ENCODE data around the gene TMEM273.

TMEM273 gene

GRCh38 chr10:49187950-49188761 is at the start of gene TMEM273:
TMEM273 (minus strand) TSS chr10:49188391; CDS start chr10:49188336, 55 bp downstream.
- DNase-seq: peak; percentile 50

DNA sequence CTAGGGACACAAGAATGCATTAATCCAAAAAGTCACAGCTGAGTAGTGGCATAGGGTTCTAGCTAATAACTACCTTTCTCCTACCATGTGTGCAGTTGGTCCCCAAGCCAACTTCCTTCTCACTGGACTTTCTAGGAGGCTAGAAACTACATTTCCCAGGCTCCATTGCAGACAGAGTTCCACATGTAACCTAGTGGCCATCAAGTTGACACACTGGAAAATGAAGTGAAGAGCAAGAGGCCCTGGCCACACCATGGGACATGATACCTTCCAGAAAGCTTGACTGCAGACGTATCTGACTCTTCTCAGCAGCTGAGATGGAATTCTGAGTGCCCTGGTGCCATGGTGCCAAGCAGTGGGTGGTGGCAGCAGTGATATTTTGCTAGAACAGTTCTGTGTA is 49.8 kb upstream of the TMEM273 start:
- no peak for DNase-seq

- DNase-seq: no peak
These were observed 47.2 kb upstream of the TMEM273 start for GRCh38 chr10:49235392-49235791.

- DNase-seq: no peak
These were observed 43.1 kb upstream of the TMEM273 start for GRCh38 chr10:49231086-49231820.

DNA sequence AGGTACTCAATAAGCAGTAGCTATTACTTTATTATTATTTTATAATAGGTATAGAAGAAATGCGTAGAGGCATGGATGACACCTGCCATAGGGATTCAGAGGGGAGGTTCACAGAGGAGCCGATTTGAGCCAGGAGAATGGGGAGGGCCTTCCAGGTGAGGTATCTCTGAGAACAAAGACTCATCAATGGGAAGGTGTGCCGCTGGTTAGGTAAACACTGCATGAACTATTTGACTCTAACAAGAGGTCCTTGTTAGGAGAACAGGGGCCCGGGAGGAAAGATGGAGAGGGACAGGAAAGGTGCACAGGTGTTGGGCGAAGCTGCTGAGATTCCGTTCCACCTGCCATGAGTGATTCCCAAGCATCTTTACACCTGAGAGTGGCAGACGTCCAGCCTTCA is 41.8 kb upstream of the TMEM273 start:
- no peak for DNase-seq

GRCh38 chr10:49228677-49229076 is 40.5 kb upstream of the TMEM273 start:
- DNase-seq: no peak

- DNase-seq: no peak
These were observed 39.2 kb upstream of the TMEM273 start for GRCh38 chr10:49227406-49227805.

GRCh38 chr10:49226594-49226993 is 38.4 kb upstream of the TMEM273 start:
- no peak for DNase-seq

GRCh38 chr10:49225218-49225876 is 37.2 kb upstream of the TMEM273 start:
- DNase-seq: no peak

DNA sequence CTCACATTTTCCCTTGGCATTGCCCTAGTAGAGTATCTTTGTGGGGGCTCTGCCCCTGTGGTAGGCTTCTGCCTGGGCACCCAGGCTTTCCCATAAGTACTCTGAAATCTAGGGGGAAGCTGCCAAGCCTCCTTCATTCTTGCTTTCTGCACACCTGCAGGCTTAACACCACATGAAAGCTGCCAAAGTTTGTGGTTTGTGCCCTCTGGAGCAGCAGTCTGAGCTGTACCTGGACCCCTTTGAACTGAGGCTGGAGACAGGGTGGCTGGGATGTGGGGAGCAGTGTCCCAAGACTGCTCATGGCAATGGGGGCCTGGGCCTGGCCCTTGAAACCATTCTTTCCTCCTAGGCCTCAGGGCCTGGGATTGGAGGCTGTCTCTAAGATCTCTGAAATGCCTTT is 35.0 kb upstream of the TMEM273 start:
- DNase-seq: no peak

DNA sequence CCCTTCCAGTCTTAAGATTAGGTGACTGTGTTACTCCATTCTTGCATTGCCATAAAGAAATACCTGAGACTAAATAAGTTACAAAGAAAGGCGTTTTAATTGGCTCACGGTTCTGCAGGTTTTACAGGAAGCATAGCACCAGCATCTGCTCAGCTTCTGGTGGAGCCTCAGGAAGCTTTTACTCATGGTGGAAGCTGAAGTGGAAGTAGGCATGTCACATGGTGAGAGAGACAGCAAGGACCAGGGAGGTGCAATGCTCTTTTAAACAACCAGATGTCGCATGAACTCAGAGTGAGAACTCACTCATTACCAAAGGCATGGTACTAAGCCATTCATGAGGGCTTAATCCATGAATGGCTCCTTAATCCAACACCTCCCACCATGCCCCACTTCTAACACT is 34.0 kb upstream of the TMEM273 start:
- DNase-seq: no peak

DNA sequence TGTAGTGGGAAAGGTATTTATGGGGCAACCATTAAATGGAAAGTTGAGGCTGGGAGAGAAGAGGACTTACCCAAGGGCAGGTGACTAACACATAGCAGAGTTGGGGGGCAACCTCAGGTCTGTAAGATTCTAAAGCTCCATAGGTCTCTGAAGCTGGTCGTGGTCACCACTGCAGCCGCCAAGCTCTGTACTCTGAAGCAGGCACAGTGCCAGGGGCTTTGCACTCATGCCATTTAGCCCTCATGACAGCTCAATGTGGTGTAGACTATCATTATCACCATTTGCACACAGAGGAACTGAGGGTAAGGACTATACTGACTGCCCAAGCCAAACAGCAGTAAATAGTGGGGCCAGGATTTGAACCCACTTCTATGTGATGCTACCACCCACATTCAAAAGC is 32.5 kb upstream of the TMEM273 start:
- no peak for DNase-seq

DNA sequence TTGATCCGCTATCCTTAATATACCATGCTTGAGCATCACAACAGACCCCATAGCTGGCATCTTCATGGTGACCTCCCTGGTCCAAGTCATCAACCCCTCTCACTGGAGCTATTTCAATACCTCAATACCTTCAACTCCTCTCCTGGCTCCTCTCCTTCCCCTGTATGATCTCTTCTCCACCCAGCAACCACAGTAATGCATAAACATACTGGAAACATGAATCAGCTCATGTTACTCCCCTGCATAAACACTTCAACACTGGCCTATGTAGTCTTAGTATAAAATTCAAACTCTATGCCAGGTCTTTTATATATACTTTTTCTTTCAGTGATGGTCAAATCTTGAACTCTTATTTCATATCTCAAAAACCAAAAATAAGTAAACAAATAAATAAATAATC is 31.8 kb upstream of the TMEM273 start:
- DNase-seq: no peak

DNA sequence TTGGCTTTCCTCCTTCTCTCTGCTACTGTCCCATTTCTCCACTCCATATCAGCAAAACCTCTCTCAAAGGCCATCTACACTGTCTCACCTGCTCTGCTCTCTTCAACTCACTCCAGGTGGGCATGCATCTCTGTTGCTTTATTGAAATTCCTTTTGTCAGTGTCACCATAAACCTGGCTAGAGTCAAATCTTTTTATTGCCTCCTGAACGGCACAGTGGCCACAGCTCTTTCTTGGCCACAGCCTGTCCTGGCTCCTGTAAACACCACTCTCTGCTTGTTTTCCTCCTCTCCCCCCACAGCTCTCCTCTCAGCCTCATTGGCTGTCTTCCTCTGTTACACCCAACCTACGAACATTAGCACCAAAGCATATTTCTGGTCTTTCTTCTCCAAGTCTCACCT is 31.1 kb upstream of the TMEM273 start:
- no peak for DNase-seq

GRCh38 chr10:49218480-49218879 is 30.3 kb upstream of the TMEM273 start:
- no peak for DNase-seq

GRCh38 chr10:49217645-49218044 is 29.5 kb upstream of the TMEM273 start:
- no peak for DNase-seq

- no peak for DNase-seq
These were observed 25.0 kb upstream of the TMEM273 start for GRCh38 chr10:49213211-49213610.

DNA sequence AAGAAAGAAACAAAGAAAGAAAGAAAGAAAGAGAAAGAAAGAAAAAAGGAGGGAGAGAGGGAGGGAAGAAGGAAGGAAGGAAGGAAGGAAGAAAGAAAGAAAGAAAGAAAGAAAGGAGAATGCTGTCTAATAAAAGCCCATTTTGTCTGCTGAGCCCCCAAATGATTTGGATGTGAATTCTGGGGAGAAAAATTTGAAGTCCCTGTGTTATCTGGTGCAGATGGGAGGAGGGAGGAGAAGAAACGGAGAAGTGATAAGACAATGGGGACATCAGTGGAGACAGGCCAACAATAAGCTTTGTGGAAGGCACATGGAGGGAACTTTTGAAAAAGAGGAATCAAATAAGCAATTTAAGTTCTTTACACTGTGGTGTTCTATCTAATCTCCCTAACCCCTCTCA is 24.6 kb upstream of the TMEM273 start:
- DNase-seq: no peak

DNA sequence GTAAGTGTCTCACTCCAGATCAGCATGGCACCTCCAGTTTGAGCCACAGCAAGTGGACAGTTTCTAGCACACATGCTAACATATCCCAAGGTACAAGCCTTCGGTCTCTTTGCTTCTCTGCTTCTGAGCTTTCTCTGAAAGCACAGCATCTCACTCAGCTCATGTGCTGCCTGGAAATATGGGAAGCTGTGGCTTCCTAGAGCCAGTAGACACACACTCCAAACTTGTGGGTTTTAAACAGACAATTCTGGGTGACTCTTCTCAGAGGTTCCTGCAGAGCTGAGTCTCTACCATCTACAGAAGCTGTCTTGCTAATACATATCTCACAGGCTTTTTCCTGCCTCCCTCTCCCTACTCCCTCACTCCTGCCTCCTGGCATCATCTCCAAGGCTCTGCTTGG is 23.9 kb upstream of the TMEM273 start:
- no peak for DNase-seq

GRCh38 chr10:49208996-49209395 is 20.8 kb upstream of the TMEM273 start:
- no peak for DNase-seq

DNA sequence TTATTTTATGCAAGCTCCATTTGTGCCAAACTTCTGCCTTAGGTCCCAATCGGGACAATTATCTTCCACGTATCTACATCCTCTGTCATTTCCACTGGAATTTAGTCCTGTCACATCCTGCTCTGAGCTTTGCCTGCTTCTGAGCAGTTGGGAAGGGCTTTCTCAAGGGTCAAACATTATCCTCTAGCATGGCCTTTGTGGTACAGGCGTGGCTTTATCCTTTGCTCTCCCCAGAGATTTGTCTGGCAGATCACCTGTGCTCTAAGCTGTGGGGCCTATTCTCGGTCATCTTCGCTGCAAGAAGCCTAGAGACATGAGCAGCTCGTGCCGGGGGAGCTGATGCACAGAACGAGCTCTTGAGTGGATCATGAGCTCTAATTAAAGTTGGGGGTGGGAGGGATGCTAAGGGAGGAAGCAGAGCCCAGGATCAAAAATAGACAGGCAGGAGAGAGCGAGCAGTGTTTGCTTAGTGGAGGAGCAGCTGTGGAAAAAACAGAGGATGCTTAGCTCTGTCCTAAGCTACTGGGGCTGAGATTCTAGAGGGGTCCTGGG is 19.8 kb upstream of the TMEM273 start:
- DNase-seq: no peak

DNA sequence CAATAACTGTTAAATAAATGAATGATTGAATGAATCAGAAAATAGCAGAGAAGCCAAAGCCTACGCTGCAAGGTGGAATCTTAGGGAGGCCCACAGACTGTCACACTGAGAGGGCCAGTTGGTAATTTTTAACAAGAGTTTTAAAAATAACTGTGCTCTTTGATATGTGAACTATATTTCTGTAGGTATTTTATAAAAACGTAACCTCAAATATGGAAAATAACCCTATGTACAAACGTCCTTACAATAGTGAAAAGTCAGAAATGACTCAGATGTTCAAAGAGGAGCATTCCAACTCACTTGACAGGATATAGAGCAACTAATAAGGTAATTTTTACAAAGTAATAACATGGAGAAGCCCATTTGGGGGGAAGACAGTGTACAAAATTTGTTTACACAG is 18.9 kb upstream of the TMEM273 start:
- DNase-seq: no peak

DNA sequence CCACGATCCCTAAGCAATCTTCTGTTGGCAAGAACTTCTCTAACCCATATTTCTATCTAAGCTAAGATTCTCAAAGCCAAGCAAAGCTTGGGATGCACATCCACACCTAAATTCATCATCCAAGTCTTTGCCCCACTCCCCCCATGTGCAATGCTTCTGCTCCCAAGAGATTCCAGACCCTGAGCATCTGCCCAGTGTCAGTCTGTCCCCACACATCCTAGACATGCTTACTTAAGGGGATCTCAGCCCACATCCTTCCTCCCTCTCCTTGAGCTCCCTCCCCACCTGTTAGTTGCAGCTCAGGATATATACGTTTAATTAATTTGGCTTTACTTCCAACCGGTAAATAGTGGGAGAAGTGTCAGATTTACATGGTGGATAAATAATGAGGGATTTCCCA is 17.0 kb upstream of the TMEM273 start:
- DNase-seq: no peak

DNA sequence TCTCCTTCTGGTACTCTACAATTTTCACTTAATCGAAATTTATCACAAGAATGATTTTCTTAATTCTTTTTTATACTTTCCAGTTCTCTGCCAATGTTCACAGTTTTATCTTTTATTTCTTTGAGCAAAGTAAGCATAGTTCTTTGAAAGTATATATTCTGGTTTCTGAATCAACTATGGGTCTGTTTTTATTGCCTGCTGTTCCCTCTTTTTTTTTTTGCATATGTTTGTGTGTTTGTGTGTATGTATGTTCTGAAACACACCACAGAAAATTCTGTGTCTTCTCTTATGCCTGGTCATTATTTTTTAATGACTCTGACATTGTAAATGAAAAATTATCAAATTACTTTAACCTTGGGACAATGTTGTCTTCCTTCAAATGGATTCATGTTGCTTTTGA is 15.9 kb upstream of the TMEM273 start:
- no peak for DNase-seq
